CD4-positive, alpha-beta T cell treated with Interleukin-15 for 1 hour (primary cell): ENCODE results near the gene SPATA6.
"Not testable (repeated sequence)": the region's sequence is repeated elsewhere in the genome, so short reads cannot be mapped to it uniquely, and the experiment has no call there.

ENCODE experiments used
- DNase-seq: peaks from one replicate; pipeline ENCODE4 v3.0.0-alpha.2; 2020

SPATA6 gene

GRCh38 chr1:48450505-48450904 lies 21.5 kb downstream of the SPATA6 start:
- DNase-seq = no peak

- DNase-seq = no peak
Observed at GRCh38 chr1:48448932-48449331, 23.1 kb downstream of the SPATA6 start.

- DNase-seq = not testable (repeated sequence)
Observed at GRCh38 chr1:48444186-48444585, 27.8 kb downstream of the SPATA6 start.

- DNase-seq = no peak
Observed at GRCh38 chr1:48442864-48443619, 29.0 kb downstream of the SPATA6 start.

- not testable (repeated sequence) for DNase-seq
Observed at GRCh38 chr1:48440786-48441185, 31.2 kb downstream of the SPATA6 start.

GRCh38 chr1:48439380-48439779 lies 32.6 kb downstream of the SPATA6 start:
- DNase-seq = no peak

GRCh38 chr1:48437379-48437778 lies 34.6 kb downstream of the SPATA6 start:
- DNase-seq = not testable (repeated sequence)

- not testable (repeated sequence) for DNase-seq
Observed at GRCh38 chr1:48435312-48436002, 36.5 kb downstream of the SPATA6 start.

GRCh38 chr1:48430832-48431231 lies 41.2 kb downstream of the SPATA6 start:
- no peak for DNase-seq

GRCh38 chr1:48422009-48422408 lies 50.0 kb downstream of the SPATA6 start:
- DNase-seq = no peak

GRCh38 chr1:48418742-48419141 lies 53.3 kb downstream of the SPATA6 start:
- no peak for DNase-seq

- DNase-seq = no peak
Observed at GRCh38 chr1:48415050-48415449, 57.0 kb downstream of the SPATA6 start.

- no peak for DNase-seq
Observed at GRCh38 chr1:48414264-48414663, 57.7 kb downstream of the SPATA6 start.

- DNase-seq = no peak
Observed at GRCh38 chr1:48405940-48406339, 66.1 kb downstream of the SPATA6 start.

- DNase-seq = no peak
Observed at GRCh38 chr1:48405400-48405799, 66.6 kb downstream of the SPATA6 start.

- no peak for DNase-seq
Observed at GRCh38 chr1:48402599-48402998, 69.4 kb downstream of the SPATA6 start.

GRCh38 chr1:48396208-48396607 lies 75.8 kb downstream of the SPATA6 start:
- DNase-seq = no peak

- DNase-seq = no peak
Observed at GRCh38 chr1:48391926-48392325, 80.1 kb downstream of the SPATA6 start.

GRCh38 chr1:48387409-48387808 lies 84.6 kb downstream of the SPATA6 start:
- DNase-seq = no peak

- DNase-seq = no peak
Observed at GRCh38 chr1:48374785-48375184, 97.2 kb downstream of the SPATA6 start.

GRCh38 chr1:48371598-48371997 lies 100.4 kb downstream of the SPATA6 start:
- no peak for DNase-seq

GRCh38 chr1:48362901-48363300 lies 109.1 kb downstream of the SPATA6 start:
- no peak for DNase-seq

- no peak for DNase-seq
Observed at GRCh38 chr1:48356901-48357300, 115.1 kb downstream of the SPATA6 start.

GRCh38 chr1:48344373-48344772 lies 127.6 kb downstream of the SPATA6 start:
- DNase-seq = no peak

- no peak for DNase-seq
Observed at GRCh38 chr1:48341221-48341620, 130.8 kb downstream of the SPATA6 start.
